Measurements from ENCODE around the gene CDK15. TPM values are rescaled to one million over a fixed set of nuclear protein-coding genes. Genes with fewer than 3 reads are reported as not detected.

CDK15 gene
- total RNA-seq, 1 experiment from 2014 or later = not detected

- TF ChIP-seq RAD21 (IDR thresholded peaks at IDR 0.05; ENCODE audit: low read depth) (no peak), JUND (IDR thresholded peaks at IDR 0.05) (no peak), EZH2 (IDR thresholded peaks at IDR 0.05) (no peak), TCF7L2 (IDR thresholded peaks at IDR 0.05; ENCODE audit: borderline replicate concordance, extremely low read depth, insufficient read depth, insufficient read length) (no peak), MAX (IDR thresholded peaks at IDR 0.05) (no peak), ELF1 (IDR thresholded peaks at IDR 0.05; ENCODE audit: borderline replicate concordance, low read depth) (no peak), EZH2phosphoT487 (IDR thresholded peaks at IDR 0.05; ENCODE audit: borderline replicate concordance) (no peak), ZFX (IDR thresholded peaks at IDR 0.05) (no peak)
These were observed 95.4 kb downstream of the CDK15 start (continued) for GRCh38 chr2:201901786-201902185.

- no peak overlapping the region for H3K4me2 ChIP-seq (ENCODE audit: low read length)
- no peaks in the 10 kb centered on the region for H3K9me3 ChIP-seq (ENCODE audit: control insufficient read depth in 1 of 2, insufficient read depth in 1 of 2, low read depth in 1 of 2, low read length in 2 of 2)
- ChIA-PET RAD21 (ENCODE audit: low non-redundant PET in 1 of 2, low total read pairs in 2 of 2, uncharacterized antibody in 2 of 2, unreplicated experiment in 2 of 2) (no interaction called here), POLR2A (no interaction called here), CTCF (no interaction called here)
- TF ChIP-seq JUND (IDR thresholded peaks at IDR 0.05) (no peak), EZH2phosphoT487 (IDR thresholded peaks at IDR 0.05; ENCODE audit: borderline replicate concordance) (no peak), SIN3A (IDR thresholded peaks at IDR 0.05; ENCODE audit: low read depth) (no peak), RAD21 (IDR thresholded peaks at IDR 0.05; ENCODE audit: low read depth) (no peak), ELF1 (IDR thresholded peaks at IDR 0.05; ENCODE audit: borderline replicate concordance, low read depth) (no peak), YY1 (IDR thresholded peaks at IDR 0.05; ENCODE audit: extremely low read depth, insufficient replicate concordance, low read depth, low read length) (no peak), ZFX (IDR thresholded peaks at IDR 0.05) (no peak), EGR1 (IDR thresholded peaks at IDR 0.05; ENCODE audit: low read depth) (no peak), ZNF274 (IDR thresholded peaks at IDR 0.05; ENCODE audit: low read depth, low read length) (no peak), CEBPB (IDR thresholded peaks at IDR 0.05; ENCODE audit: low read depth) (no peak), TCF7L2 (IDR thresholded peaks at IDR 0.05; ENCODE audit: borderline replicate concordance, extremely low read depth, insufficient read depth, insufficient read length) (no peak), SP1 (IDR thresholded peaks at IDR 0.05; ENCODE audit: low read depth) (no peak), POLR2A (IDR thresholded peaks at IDR 0.05; ENCODE audit: borderline replicate concordance, extremely low read depth, insufficient read depth, insufficient read length) (no peak), MAX (IDR thresholded peaks at IDR 0.05) (no peak), ATF3 (IDR thresholded peaks at IDR 0.05) (no peak)
- H3K4me1 ChIP-seq (ENCODE audit: control insufficient read depth in 1 of 2, insufficient read depth in 2 of 2, low read length in 2 of 2) = peaks cover 0 to 4% of the 10 kb centered on the region in 2 experiments; a peak in 1 of 4 replicates
- intact Hi-C loops (cut with micrococcal nuclease) = no loop called here
- no peaks in the 10 kb centered on the region for H3K9me2 ChIP-seq (ENCODE audit: insufficient read depth)
- H4K20me1 ChIP-seq (ENCODE audit: insufficient read depth) = no peaks in the 10 kb centered on the region
- no peaks in the 10 kb centered on the region for H3K27me3 ChIP-seq (ENCODE audit: insufficient read depth, low read length)
- H3K79me2 ChIP-seq (ENCODE audit: insufficient read depth, low read length) = no peaks in the 10 kb centered on the region
- H3K4me3 ChIP-seq (replicated peaks in 1 of 2; ENCODE audit: low read depth in 1 of 2, low read length in 2 of 2) = no peak overlapping the region
- H2AFZ ChIP-seq (ENCODE audit: low read depth, low read length, poor library complexity, severe bottlenecking) = no peak overlapping the region
- DNase-seq (ENCODE audit: low read depth, low spot score) (no peak), ATAC-seq (no peak)
- H3K27ac ChIP-seq (ENCODE audit: low read depth, low read length) = no peak overlapping the region
- H3K36me3 ChIP-seq (ENCODE audit: control insufficient read depth in 1 of 2, insufficient read depth in 2 of 2, low read length in 2 of 2) = no peaks in the 10 kb centered on the region
- BruUV-seq (replicated peaks) = no TSS peak
- H3K9ac ChIP-seq (ENCODE audit: low read length) = no peak overlapping the region
These were observed 98.4 kb downstream of the CDK15 start for GRCh38 chr2:201904538-201905420.

All from HCT116 (cell line).